Measurements from ENCODE around the gene SMCP. TPM values are rescaled to one million over a fixed set of nuclear protein-coding genes. Genes with fewer than 3 reads are reported as not detected.

The SMCP gene
- total RNA-seq, 1 donor from 2014 or later, result not detected

DNA sequence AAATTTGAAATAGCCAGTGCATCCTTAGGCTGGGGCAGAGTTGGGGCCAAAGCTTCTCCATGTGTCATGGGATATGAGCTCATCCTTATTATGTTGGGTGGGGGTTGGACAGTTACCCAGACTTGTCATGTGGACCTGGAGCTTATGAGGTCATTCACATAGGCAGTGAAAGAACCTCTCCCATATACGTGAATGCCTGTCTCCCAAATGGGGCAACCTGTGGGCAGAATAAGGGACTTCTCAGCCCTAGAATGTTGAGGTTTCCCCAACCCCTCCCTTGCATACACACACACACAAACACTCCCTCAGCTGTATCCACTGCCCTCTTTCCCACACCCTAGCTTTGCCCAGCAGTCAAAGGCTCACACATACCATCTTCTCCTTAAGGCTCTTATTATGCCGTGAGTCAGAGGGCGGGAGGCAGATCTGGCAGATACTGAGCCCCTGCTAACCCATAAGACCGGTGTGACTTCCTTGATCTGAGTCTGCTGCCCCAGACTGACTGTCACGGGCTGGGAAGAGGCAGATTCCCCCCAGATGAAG is 28.0 kb downstream of the SMCP start:
- no peak overlapping the region for H3K27ac Mint-ChIP-seq (ENCODE audit: unreplicated experiment)
- DNase-seq, result no peak
- H3K4me3 Mint-ChIP-seq (ENCODE audit: unreplicated experiment), result no peak overlapping the region
- H3K4me1 Mint-ChIP-seq (ENCODE audit: low read depth, unreplicated experiment), result no peaks in the 10 kb centered on the region
- H3K36me3 Mint-ChIP-seq (ENCODE audit: unreplicated experiment), result peaks cover 4% of the 10 kb centered on the region
- H3K9me3 Mint-ChIP-seq (ENCODE audit: unreplicated experiment), result peaks cover 4% of the 10 kb centered on the region
- H3K27me3 Mint-ChIP-seq (ENCODE audit: unreplicated experiment), result peaks cover 8% of the 10 kb centered on the region
- TF ChIP-seq, protein P1, sequence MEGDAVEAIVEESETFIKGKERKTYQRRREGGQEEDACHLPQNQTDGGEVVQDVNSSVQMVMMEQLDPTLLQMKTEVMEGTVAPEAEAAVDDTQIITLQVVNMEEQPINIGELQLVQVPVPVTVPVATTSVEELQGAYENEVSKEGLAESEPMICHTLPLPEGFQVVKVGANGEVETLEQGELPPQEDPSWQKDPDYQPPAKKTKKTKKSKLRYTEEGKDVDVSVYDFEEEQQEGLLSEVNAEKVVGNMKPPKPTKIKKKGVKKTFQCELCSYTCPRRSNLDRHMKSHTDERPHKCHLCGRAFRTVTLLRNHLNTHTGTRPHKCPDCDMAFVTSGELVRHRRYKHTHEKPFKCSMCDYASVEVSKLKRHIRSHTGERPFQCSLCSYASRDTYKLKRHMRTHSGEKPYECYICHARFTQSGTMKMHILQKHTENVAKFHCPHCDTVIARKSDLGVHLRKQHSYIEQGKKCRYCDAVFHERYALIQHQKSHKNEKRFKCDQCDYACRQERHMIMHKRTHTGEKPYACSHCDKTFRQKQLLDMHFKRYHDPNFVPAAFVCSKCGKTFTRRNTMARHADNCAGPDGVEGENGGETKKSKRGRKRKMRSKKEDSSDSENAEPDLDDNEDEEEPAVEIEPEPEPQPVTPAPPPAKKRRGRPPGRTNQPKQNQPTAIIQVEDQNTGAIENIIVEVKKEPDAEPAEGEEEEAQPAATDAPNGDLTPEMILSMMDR (IDR thresholded peaks at IDR 0.05; ENCODE audit: partially characterized antibody, unreplicated experiment), result no peak

DNA sequence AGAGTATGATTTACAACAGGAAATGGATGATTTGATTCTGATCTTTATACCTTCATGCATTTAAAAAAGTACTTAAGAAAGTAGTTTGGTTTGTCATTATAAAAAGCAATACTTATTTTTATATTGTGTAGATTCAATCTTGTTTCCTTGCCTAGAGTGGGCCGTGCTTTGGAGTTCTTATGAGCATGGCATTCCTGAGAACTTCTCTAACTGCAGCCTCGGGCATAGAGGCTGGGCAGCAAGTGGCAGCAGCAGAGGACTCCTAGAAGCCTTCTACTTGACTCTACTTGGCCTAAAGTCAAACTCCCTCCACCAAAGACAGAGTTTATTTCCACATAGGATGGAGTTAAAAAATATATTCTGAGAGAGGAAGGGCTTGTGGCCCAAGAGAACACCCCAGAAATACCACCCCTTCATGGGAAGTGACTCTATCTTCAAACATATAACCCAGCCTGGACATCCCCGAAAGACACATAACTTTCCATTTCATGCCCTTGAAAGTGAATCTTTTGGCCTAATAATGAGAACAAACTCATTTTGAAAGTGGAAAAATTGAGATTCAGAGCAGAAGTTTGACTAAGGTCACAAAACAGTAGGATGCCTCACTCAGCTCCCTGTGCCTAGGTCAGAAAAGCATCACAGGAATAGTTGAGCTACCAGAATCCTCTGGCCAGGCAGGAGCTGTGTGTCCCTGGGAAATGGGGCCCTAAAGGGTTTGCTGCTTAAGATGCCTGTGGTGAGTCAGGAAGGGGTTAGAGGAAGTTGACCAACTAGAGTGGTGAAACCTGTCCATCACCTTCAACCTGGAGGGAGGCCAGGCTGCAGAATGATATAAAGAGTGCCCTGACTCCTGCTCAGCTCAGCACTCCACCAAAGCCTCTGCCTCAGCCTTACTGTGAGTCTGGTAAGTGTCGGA is 29.8 kb downstream of the SMCP start, which contains the start of gene IVL:
Gene IVL (plus strand): TSS at position 861 of the 916 bp plus-strand sequence. CDS start 1,252 bp downstream, outside the sequence.
- Mint-ChIP-seq H3K9me3 (ENCODE audit: unreplicated experiment) (peaks cover 9% of the 10 kb centered on the region), H3K27ac (ENCODE audit: unreplicated experiment) (no peak within 1 kb of the TSS), H3K4me1 (ENCODE audit: low read depth, unreplicated experiment) (no peaks in the 10 kb centered on the region), H3K36me3 (ENCODE audit: unreplicated experiment) (peaks cover 4% of the 10 kb centered on the region), H3K4me3 (ENCODE audit: unreplicated experiment) (no peak within 1 kb of the TSS), H3K27me3 (ENCODE audit: unreplicated experiment) (peaks cover 10% of the 10 kb centered on the region)
- no peak for DNase-seq
- TF ChIP-seq, protein P1 (IDR thresholded peaks at IDR 0.05; ENCODE audit: partially characterized antibody, unreplicated experiment), result no peak

DNA sequence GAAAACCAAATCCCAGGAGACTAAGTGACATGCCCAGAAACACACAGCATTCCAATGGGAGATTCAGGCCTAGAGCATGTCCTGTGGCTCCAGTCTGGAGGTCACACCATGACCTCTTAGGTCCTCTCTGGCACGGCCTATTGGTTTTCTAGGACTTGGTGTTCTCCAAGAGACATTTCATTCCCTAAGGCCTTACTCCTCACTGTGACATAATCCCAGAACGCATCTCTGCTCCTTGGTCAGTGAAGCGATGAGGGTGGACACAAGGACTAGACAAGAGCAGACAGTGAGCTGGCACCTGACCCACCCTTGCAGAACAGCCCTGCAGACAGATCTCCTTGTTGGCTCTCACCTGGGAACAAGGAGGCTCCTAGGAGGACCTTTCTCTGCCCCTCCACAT is 31.1 kb downstream of the SMCP start:
- DNase-seq, result no peak
- Mint-ChIP-seq H3K27me3 (ENCODE audit: unreplicated experiment) (peaks cover 10% of the 10 kb centered on the region), H3K36me3 (ENCODE audit: unreplicated experiment) (peaks cover 4% of the 10 kb centered on the region), H3K4me1 (ENCODE audit: low read depth, unreplicated experiment) (no peaks in the 10 kb centered on the region), H3K9me3 (ENCODE audit: unreplicated experiment) (peaks cover 9% of the 10 kb centered on the region), H3K4me3 (ENCODE audit: unreplicated experiment) (no peak overlapping the region), H3K27ac (ENCODE audit: unreplicated experiment) (no peak overlapping the region)
- TF ChIP-seq, protein P1 (IDR thresholded peaks at IDR 0.05; ENCODE audit: partially characterized antibody, unreplicated experiment), result no peak

DNA sequence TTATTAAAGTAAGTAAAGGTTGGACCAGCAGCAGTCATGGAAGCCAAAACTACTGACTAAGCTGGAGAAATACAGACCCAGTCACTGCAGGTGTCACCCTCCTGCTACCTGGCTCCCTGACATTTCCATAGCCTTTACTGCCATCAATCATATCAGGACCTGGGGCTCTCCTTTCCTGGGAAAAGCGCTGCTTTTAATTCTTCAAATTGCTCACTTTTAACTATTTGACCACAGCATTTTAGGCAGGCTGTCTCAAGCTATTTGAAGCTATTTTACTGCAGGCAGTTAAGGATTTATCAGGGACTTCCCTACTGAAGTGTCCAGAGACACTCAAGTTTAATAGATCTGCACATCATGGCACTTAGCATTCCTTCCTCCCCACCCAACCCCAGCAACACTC is 34.3 kb downstream of the SMCP start:
- Mint-ChIP-seq H3K27me3 (ENCODE audit: unreplicated experiment) (peaks cover 10% of the 10 kb centered on the region), H3K4me1 (ENCODE audit: low read depth, unreplicated experiment) (no peaks in the 10 kb centered on the region), H3K36me3 (ENCODE audit: unreplicated experiment) (peaks cover 4% of the 10 kb centered on the region), H3K4me3 (ENCODE audit: unreplicated experiment) (no peak overlapping the region), H3K27ac (ENCODE audit: unreplicated experiment) (no peak overlapping the region), H3K9me3 (ENCODE audit: unreplicated experiment) (peaks cover 9% of the 10 kb centered on the region)
- TF ChIP-seq, protein P1 (IDR thresholded peaks at IDR 0.05; ENCODE audit: partially characterized antibody, unreplicated experiment), result no peak
- DNase-seq, result no peak

DNA sequence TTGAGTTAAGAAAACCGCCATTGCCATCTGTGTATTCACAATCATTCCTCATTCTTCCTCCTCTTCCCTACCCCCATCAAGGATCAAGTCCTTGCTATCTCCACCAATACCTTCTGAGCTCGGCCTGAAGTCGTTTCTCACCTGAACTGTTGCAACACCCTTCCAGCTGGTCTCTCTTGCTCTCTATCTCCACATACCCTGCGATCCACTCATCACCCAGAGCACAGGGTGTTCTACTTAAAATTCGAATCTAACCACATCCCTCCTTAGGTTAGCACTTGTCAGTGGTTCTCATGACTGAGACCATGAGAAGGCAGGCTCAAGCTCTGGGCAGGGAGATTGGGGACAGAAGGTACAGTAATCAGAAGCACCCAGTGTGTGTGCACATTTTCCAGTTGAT is 34.8 kb downstream of the SMCP start:
- Mint-ChIP-seq H3K4me1 (ENCODE audit: low read depth, unreplicated experiment) (no peaks in the 10 kb centered on the region), H3K9me3 (ENCODE audit: unreplicated experiment) (peaks cover 9% of the 10 kb centered on the region), H3K27ac (ENCODE audit: unreplicated experiment) (no peak overlapping the region), H3K36me3 (ENCODE audit: unreplicated experiment) (peaks cover 4% of the 10 kb centered on the region), H3K4me3 (ENCODE audit: unreplicated experiment) (no peak overlapping the region), H3K27me3 (ENCODE audit: unreplicated experiment) (peaks cover 10% of the 10 kb centered on the region)
- TF ChIP-seq, protein P1 (IDR thresholded peaks at IDR 0.05; ENCODE audit: partially characterized antibody, unreplicated experiment), result no peak
- DNase-seq, result no peak
